GDM1 (cell line): ENCODE results near the gene EFCAB6.

Source experiments
- DNase-seq: peaks from one replicate; lab custom pipeline; 2025; lab: John Stamatoyannopoulos, UW

Gene EFCAB6

GRCh38 chr22:43848366-43849171 is 36.5 kb upstream of the EFCAB6 start:
- no peak for DNase-seq

- DNase-seq, result no peak
These were observed 35.5 kb upstream of the EFCAB6 start for GRCh38 chr22:43847376-43848289.

GRCh38 chr22:43846966-43847365 is 34.9 kb upstream of the EFCAB6 start:
- no peak for DNase-seq

- DNase-seq, result no peak
These were observed 33.9 kb upstream of the EFCAB6 start for GRCh38 chr22:43845981-43846380.

GRCh38 chr22:43844560-43845545 is 32.7 kb upstream of the EFCAB6 start:
- no peak for DNase-seq

GRCh38 chr22:43843783-43844530 is 31.9 kb upstream of the EFCAB6 start:
- DNase-seq, result no peak

- DNase-seq, result no peak
These were observed 29.6 kb upstream of the EFCAB6 start for GRCh38 chr22:43841742-43842141.

GRCh38 chr22:43840851-43841250 is 28.7 kb upstream of the EFCAB6 start:
- no peak for DNase-seq

- no peak for DNase-seq
These were observed 28.3 kb upstream of the EFCAB6 start for GRCh38 chr22:43840431-43840830.

GRCh38 chr22:43839781-43840180 is 27.7 kb upstream of the EFCAB6 start:
- no peak for DNase-seq

GRCh38 chr22:43838571-43839307 is 26.6 kb upstream of the EFCAB6 start:
- DNase-seq, result no peak

- DNase-seq, result no peak
These were observed 26.1 kb upstream of the EFCAB6 start for GRCh38 chr22:43838161-43838560.

- DNase-seq, result no peak
These were observed 25.6 kb upstream of the EFCAB6 start for GRCh38 chr22:43837666-43838065.

- no peak for DNase-seq
These were observed 23.6 kb upstream of the EFCAB6 start for GRCh38 chr22:43835736-43836135.

GRCh38 chr22:43835166-43835565 is 23.1 kb upstream of the EFCAB6 start:
- DNase-seq, result no peak

- no peak for DNase-seq
These were observed 21.5 kb upstream of the EFCAB6 start for GRCh38 chr22:43833286-43834240.

- DNase-seq, result no peak
These were observed 20.5 kb upstream of the EFCAB6 start for GRCh38 chr22:43832393-43833265.
